CD4-positive, alpha-beta T cell treated with Interferon alpha-2 for 1 hour (primary cell): ENCODE measurements around the gene ZNF705A.
"Not testable (repeated sequence)": the region's sequence is repeated elsewhere in the genome, so short reads cannot be mapped to it uniquely, and the experiment has no call there.

Experiments
- DNase-seq, 2 donors: peaks; one replicate each; pipeline ENCODE4 v3.0.0-alpha.2; 2020 to 2022

ZNF705A gene

DNA sequence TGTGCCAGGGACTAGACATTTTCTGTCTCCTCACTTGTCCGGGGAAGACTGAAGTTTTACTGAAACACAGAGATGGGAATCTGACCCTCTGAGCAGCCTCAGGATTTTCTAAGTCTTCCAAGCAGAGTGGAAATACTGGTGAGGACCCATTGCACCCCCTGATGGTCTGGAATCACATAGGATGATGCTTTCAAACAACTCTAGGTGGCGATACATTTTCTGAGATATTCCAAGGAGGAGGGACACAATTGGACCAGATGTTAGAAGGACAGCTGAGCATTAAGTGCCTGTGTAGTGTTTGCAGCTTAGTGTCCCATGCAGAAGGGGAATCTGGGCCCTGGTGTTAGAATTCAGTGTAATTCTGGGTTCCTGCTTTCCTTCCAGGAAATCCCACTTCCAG lies 31.3 kb downstream of the ZNF705A start:
- DNase-seq: not testable (repeated sequence)

DNA sequence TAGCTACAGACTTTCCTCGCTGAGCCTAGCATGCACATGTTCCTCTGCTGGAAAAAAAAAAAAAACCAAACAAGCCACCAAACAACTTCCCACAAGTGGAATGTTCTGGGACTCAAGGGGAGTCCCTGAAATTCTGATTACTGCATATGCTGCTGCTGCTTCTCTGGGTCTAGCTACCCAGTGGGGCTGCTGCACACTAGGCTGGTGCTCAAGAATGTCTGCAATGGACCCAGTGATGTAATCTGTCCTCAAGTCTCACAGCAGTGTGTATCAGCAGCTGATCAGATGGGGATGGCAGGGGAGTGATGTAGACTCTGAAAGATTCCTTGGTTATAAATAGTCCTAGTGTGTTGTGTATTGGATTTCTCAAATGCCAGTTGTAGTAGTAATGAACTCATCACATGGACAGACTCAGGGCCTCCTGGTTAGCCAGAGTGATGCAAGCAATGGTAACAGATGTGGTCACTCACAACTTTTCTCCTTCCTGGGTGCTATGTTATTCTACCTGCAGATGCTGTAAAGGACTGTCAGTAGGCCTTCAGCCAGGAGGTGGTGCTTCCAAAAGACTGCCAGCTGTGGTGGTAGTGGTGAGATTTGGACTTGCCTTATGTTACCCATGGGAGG lies 41.0 kb downstream of the ZNF705A start:
- not testable (repeated sequence) for DNase-seq

DNA sequence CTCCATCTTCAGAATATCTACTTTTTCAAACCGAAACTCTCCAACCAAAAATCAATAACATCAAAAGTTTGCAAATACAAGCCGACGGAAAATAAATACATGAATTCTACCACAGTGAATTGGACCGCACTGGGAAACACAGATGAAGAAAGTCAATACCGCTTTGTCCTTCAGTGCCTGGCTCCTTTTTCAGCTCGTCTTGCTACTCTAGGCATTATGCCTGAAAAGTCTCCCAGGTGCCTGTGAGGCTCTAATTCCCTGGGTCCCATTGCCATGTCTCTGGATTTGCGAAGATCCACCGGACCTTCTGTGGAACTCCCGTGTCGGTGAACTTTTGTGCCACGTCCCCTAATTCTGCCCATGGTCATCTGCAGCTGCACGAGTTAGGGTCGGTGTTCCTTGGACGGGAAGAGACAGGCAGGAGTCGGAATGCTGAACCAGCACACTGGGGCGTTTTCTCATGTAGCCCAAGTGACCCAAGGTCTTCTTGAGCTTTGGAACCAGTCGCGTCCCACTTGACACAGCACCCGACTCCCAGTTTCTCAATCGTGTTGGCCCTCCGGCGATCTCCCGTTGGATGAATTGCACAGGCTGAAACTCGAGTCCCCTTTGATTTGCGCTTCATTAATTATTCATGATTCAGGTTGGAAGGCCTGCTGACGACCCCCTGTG lies 62.0 kb downstream of the ZNF705A start:
- not testable (repeated sequence) for DNase-seq

DNA sequence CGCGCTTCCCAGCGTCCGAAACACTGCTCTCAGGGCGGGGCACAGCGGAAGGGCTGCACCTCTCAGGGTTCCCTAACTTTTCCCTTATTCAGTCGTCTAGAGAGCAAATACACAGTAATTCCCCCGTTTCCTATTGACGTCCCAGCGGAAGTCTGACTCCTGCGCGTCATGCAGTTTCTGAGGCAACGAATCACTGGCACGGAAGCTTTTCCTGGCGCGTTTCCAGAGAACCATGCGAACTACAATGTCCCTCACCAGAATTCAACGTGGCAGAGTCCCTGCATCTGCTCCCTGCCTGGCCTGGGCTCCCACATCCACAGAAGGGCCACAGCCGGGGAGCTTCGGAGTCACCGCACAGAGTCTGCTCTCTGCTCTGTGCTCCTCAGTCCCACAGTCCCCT lies 64.6 kb downstream of the ZNF705A start:
- not testable (repeated sequence) for DNase-seq

DNA sequence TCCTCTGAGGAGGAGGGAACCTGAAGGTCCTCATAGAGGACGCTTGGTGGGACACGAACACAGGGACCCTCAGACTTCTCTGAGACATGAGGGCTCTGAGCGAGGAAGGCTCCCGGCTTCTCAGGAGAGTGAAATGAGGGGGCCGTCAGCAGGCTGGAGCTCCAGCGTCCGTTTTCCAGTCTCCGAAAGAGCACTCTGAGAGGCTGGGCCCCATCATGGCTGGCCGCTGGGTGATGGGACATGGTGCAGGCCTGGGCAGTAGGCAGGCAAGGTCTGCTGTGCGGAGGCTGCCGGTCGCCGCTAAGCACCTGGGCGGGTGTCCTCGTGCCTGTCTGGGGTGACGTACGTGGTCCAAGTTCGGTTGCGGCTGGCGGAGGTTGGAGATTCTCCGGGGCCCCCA lies 65.0 kb downstream of the ZNF705A start:
- not testable (repeated sequence) for DNase-seq

DNA sequence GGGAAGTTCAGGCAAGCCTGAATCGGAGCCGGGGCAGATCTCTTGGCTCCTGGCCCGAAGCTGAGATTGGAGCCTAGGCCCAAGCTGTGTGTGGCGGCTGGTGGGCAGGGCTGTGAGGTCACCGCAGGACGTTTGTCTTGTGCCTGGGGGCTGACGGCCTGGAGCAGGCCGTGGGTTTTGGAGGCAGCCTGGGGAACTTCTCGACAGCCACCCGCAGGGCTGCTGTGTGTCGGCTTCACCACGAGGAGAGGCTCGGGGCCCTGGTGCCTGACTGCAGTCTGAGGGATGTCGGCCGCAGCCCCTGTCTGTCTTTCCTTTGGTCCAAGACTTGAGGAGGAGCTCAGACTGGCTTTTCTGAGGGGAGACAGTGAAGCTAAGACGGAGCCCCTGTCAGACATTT lies 65.5 kb downstream of the ZNF705A start:
- not testable (repeated sequence) for DNase-seq

DNA sequence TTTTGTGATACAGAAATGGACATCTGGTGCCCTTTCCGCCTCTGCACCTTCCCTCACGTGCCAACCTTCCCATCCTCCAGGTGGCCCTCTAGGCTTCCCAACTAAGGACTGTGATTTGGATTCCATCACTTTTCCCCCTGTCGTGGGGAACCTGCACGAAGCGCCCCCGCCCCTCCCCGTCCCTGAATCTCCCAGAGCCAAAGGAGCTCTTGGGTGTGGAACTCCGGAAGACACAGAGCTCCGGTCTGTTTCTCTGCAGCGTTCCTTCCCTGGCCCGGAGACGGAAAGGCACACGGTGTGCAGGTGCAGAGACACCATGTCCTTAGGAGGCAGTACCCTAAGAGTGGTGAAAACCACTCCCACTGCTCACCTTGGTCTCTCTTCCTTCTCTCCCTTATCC lies 66.8 kb downstream of the ZNF705A start:
- DNase-seq: not testable (repeated sequence)

DNA sequence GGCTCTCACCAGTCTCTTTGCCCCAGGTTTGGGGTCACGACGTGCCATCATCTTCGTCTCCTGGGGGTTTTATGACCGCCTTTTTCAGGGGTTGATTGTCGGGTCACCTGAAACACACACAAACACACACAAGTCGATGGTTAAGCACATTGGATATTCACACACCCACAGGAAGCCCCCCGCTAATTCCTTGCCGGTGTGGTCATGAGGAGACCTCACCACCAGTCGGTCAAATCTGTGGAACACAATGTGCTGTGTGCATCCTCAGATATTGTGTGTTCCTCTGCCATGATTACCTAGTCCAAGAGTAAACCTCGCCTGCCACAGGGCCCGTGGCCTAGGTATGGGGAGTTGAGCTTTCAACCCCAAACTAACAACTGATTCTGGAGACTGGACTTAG lies 68.0 kb downstream of the ZNF705A start:
- DNase-seq: not testable (repeated sequence)

DNA sequence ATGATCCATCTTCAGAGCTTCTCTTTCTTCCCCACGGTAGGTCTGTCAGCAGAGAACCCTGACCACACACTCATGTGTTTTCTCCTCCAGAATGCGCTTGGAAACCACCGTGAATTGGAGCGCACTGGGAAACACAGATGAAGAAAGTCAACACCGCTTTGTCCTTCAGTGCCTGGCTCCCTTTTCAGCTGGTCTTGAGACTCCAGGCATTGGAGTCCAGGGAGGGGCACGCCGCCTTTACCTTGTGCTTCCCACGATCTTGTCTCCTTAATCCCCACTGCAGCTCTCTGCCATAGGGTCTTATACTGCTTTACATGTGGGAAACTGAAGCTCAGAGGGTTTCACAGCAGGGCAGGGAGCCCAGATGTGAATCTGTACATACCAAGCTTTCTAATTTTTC lies 69.5 kb downstream of the ZNF705A start:
- no peak for DNase-seq

DNA sequence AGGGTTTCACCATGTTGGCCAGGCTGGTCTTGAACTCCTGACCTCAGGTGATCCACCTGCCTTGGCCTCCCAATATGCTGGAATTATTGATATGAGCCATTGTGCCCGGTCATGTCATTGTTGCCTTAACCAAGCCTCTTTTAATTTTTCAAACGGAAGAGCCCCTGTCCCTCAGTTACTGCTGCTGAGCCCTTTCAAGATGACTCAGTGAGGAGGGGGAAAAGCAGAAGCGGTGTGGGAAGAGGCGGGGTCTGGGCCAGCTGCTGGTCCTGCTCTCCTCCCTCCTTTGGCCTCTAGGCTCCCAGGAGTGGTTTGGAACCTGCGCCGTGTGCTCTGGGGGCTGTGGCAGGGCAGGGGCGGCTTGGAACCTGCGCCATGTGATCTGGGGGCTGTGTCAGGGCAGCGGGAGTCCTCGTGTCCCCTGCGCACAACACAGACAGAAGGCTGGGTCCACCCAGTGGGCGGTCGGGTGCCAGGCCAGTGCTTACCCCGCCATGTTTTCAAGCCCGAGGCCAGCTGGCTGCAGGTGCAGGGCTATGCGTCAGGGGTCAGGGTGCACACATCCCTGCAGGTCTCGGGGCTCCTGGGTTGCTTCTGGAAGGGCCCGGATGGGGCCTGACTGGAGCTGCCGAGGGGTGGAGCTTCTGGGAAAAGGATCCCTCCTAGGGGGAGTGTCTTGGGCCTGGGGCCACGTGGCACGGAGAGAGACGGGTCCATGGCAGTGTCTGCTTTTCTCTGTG lies 70.3 kb downstream of the ZNF705A start, which contains the start of gene FAM90A1:
TSS of gene FAM90A1 (minus strand) at position 627 of the 740 bp plus-strand sequence. CDS start 2,786 bp downstream, outside the sequence.
- DNase-seq: peak in 1 of 2 donors; percentile 16

DNA sequence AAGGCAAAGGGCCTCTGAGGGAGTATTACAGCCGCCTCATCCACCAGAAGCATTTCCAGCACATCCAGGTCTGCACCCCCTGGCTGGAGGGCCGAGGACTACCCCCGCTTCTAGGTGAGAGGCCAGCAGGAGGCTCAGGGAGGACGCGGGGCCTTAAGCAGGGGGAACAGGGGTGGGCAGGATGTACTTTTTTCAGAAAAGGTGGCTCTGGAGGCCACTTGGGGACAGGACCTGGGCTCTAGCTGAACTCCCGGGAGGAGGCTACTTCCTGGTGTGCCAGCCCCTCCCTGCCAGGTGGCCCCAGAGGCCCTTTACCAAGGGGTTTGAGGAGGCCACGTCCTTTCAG lies 70.9 kb downstream of the ZNF705A start:
- DNase-seq: not testable (repeated sequence)

DNA sequence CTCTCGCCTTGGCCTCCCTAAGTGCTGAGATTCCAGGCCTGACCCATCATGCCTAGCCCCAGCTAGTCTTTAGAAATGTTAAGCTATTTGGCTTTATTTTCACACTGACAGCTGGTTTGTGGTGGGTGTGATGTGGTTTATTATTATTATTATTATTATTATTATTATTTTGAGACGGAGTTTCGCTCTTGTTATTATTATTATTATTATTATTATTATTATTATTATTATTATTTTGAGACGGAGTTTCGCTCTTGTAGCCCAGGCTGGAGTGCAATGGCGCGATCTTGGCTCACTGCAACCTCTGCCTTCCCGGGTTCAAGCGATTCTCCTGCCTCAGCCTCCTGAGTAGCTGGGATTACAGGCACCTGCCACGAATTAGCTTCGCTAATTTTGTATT lies 71.8 kb downstream of the ZNF705A start:
- not testable (repeated sequence) for DNase-seq

DNA sequence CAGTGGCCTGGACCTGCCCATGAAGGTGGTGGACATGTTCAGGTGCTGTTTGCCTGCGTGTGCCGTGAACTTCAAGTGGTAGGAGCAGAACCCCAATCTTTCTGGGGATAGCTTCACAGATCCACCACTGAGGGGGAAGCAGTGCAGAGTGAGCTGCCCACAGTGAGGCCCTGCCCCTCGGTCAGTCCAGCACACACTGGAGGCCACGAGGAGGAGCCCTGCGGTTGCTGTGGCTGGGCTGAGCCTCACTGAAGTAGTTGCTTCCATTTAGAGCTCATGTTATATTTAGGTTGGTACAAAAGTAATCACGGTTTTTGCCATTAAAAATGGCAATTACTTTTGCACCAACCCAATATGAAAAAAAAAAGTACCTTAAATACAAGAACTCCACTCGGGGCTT lies 72.7 kb downstream of the ZNF705A start:
- DNase-seq: not testable (repeated sequence)
